ENCODE data around the gene NR3C2.

Gene NR3C2

DNA sequence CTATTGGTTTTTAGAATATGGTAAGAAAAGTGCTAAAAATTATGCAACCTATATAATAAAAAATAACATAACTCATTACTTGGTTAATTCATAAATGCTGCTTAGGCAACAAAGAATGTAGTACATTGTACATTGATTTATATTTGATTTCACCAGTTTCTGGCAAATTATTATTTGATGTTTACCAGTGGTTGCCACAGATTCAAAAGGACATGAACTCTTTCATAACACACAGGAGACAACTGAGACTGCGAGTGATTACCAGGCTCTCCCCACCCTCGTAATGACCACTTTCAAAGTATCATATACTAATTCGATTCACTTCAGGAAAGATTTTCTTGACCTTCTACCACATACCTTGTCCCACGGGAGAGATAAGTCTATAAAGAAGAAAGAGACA lies 158.5 kb downstream of the NR3C2 start:
- Histone ChIP-seq H3K4me2 (no peak overlapping the region), H3K27ac (no peak overlapping the region), H4K20me1 (ENCODE audit: insufficient read depth) (no peaks in the 10 kb centered on the region), H2AFZ (ENCODE audit: low read depth) (no peak overlapping the region), H3K4me1 (ENCODE audit: low read depth, poor library complexity, severe bottlenecking) (no peaks in the 10 kb centered on the region), H3K27me3 (ENCODE audit: insufficient read depth, low read depth) (no peaks in the 10 kb centered on the region), H3K36me3 (ENCODE audit: insufficient read depth) (no peaks in the 10 kb centered on the region), H3K4me3 (IDR thresholded peaks at IDR 0.05; ENCODE audit: insufficient read depth, low read depth, low read length) (no peak overlapping the region), H3K79me2 (ENCODE audit: insufficient read depth, low read depth) (no peaks in the 10 kb centered on the region), H3K9ac (no peak overlapping the region)
- TF ChIP-seq, protein P1, sequence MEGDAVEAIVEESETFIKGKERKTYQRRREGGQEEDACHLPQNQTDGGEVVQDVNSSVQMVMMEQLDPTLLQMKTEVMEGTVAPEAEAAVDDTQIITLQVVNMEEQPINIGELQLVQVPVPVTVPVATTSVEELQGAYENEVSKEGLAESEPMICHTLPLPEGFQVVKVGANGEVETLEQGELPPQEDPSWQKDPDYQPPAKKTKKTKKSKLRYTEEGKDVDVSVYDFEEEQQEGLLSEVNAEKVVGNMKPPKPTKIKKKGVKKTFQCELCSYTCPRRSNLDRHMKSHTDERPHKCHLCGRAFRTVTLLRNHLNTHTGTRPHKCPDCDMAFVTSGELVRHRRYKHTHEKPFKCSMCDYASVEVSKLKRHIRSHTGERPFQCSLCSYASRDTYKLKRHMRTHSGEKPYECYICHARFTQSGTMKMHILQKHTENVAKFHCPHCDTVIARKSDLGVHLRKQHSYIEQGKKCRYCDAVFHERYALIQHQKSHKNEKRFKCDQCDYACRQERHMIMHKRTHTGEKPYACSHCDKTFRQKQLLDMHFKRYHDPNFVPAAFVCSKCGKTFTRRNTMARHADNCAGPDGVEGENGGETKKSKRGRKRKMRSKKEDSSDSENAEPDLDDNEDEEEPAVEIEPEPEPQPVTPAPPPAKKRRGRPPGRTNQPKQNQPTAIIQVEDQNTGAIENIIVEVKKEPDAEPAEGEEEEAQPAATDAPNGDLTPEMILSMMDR (conservative IDR thresholded peaks at IDR 0.05; ENCODE audit: low read depth, low read length): no peak

DNA sequence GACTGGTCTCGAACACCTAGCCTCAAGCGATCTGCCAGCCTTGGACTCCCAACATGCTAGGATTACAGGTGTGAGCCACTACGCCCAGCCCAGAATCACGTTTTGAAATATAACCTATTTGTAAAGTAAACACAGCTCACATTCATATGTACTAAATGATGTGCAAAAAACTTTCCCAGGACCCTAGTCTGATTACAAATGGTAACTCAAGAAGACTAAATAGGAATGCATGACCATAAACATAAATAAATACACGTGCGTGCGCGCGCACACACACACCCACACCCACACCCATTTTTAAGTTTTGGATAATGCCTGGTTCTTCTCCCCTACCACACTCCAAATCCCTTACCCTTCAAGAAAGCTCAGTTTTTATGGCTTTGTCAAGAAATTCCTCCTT lies 163.9 kb downstream of the NR3C2 start:
- Histone ChIP-seq H3K9ac (no peak overlapping the region), H3K4me2 (no peak overlapping the region), H4K20me1 (ENCODE audit: insufficient read depth) (no peaks in the 10 kb centered on the region), H3K4me1 (ENCODE audit: low read depth, poor library complexity, severe bottlenecking) (no peaks in the 10 kb centered on the region), H3K4me3 (IDR thresholded peaks at IDR 0.05; ENCODE audit: insufficient read depth, low read depth, low read length) (no peak overlapping the region), H2AFZ (ENCODE audit: low read depth) (no peak overlapping the region), H3K27me3 (ENCODE audit: insufficient read depth, low read depth) (no peaks in the 10 kb centered on the region), H3K27ac (no peak overlapping the region), H3K36me3 (ENCODE audit: insufficient read depth) (no peaks in the 10 kb centered on the region), H3K79me2 (ENCODE audit: insufficient read depth, low read depth) (no peaks in the 10 kb centered on the region)
- TF ChIP-seq, protein P1 (conservative IDR thresholded peaks at IDR 0.05; ENCODE audit: low read depth, low read length): no peak

DNA sequence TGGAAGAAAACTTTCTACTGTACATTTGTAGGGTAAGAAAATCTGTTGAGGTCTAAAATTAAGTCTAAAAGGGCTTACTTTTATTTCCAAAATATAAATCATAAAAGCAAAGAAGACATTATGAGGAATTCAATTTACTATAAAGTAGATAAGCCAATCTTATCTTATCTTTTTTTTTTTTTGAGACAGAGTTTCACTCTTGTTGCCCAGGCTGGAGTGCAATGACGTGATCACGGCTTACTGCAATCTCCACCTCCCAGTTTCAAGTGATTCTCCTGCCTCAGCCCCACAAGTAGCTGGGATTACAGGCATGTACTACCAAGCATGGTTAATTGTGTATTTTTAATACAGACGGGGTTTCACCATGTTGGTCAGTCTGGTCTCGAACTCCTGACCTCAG lies 166.9 kb downstream of the NR3C2 start:
- TF ChIP-seq, protein P1 (conservative IDR thresholded peaks at IDR 0.05; ENCODE audit: low read depth, low read length): no peak
- Histone ChIP-seq H3K27ac (no peak overlapping the region), H3K27me3 (ENCODE audit: insufficient read depth, low read depth) (no peaks in the 10 kb centered on the region), H3K4me1 (ENCODE audit: low read depth, poor library complexity, severe bottlenecking) (no peaks in the 10 kb centered on the region), H3K79me2 (ENCODE audit: insufficient read depth, low read depth) (no peaks in the 10 kb centered on the region), H3K4me2 (no peak overlapping the region), H3K36me3 (ENCODE audit: insufficient read depth) (no peaks in the 10 kb centered on the region), H2AFZ (ENCODE audit: low read depth) (no peak overlapping the region), H3K9ac (no peak overlapping the region), H4K20me1 (ENCODE audit: insufficient read depth) (no peaks in the 10 kb centered on the region), H3K4me3 (IDR thresholded peaks at IDR 0.05; ENCODE audit: insufficient read depth, low read depth, low read length) (no peak overlapping the region)

DNA sequence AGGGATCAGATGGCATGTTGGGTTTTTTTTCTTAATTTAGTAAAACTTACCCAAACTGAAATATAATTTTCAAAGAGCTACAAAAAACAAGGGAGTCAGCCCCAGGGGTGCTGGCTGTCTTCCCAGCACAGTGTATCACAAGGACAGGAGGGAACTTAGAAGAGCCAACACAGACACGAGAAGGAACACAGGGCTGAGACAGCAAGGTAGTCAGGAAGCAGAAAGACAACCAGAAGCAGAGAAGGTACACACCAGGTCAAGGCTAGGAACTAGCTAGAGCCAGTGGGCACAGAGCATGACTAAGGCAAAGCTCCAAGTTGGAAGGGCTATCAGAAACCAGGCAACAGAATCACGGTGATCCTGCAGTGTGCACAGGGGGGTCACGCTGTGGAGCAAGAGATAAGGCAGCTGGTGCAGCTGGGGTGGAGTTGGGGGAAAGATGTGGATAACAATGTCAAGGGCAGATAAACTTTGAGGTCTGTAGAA lies 168.7 kb downstream of the NR3C2 start:
- Histone ChIP-seq H3K36me3 (ENCODE audit: insufficient read depth) (no peaks in the 10 kb centered on the region), H3K79me2 (ENCODE audit: insufficient read depth, low read depth) (no peaks in the 10 kb centered on the region), H2AFZ (ENCODE audit: low read depth) (no peak overlapping the region), H3K4me3 (IDR thresholded peaks at IDR 0.05; ENCODE audit: insufficient read depth, low read depth, low read length) (no peak overlapping the region), H3K27ac (no peak overlapping the region), H3K4me2 (no peak overlapping the region), H3K9ac (no peak overlapping the region), H3K27me3 (ENCODE audit: insufficient read depth, low read depth) (no peaks in the 10 kb centered on the region), H4K20me1 (ENCODE audit: insufficient read depth) (no peaks in the 10 kb centered on the region), H3K4me1 (ENCODE audit: low read depth, poor library complexity, severe bottlenecking) (no peaks in the 10 kb centered on the region)
- TF ChIP-seq, protein P1 (conservative IDR thresholded peaks at IDR 0.05; ENCODE audit: low read depth, low read length): no peak

All from KMS-11 (cell line).